Measurements from ENCODE around the gene IQSEC1.

The IQSEC1 gene

DNA sequence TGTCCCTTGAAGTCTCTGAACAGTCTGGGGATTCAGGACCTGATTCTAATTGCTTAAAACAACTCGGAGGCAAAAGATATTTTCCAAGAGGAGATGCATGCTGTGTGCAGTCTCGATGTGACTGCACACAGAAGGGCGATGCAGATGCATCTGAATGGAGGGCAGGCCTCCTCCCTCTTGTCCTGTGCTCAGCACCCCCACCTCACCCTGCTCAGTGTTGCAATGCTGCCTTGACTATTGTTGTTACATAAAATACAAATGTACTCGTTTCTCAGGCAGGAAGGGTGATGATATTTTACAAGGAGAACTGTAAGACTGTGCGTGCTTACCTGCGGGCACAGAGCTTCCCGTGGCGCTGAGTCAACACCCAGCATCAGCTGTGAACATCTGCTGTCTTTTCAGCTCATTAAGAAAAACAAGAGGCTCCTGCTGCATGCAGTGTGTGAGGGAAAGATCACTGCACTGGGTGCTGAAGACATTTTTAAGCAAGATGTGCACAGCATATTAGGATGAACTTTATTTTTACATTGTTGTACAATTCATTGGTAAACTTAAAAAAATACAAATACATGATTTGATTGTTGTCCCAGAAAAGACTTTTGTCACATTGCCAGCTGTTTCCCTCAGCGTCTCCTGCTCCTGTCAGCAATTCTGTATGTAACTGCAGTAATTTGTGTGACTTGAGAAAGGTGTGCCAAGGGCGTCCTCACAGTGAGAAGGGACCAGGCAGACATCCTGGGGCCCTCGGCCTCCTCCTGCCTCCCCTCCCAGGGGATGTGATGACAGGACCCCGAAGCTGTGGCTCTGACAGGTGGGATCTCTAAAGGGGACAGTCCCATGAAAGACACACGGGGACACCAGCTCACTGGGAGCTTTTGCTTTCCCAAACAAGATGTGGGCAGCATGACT is 175.6 kb downstream of the IQSEC1 start:
- TF ChIP-seq EZH2phosphoT487 (conservative IDR thresholded peaks at IDR 0.05; ENCODE audit: low read length) (no peak), CTCF (IDR thresholded peaks at IDR 0.05; ENCODE audit: insufficient read depth, low read length, poor library complexity, severe bottlenecking) (no peak)
- Histone ChIP-seq H3K9ac (ENCODE audit: low read length) (no peak overlapping the region), H2AFZ (ENCODE audit: low read depth, low read length, severe bottlenecking) (no peak overlapping the region), H3K27me3 (ENCODE audit: low read length) (no peaks in the 10 kb centered on the region), H3K36me3 (ENCODE audit: low read length) (no peaks in the 10 kb centered on the region), H3K27ac (ENCODE audit: low read depth, low read length) (no peak overlapping the region), H3K79me2 (ENCODE audit: insufficient read depth, low read length) (no peaks in the 10 kb centered on the region), H3F3A (ENCODE audit: insufficient read depth) (no peaks in the 10 kb centered on the region), H4K20me1 (ENCODE audit: low read depth, low read length) (no peaks in the 10 kb centered on the region), H3K4me2 (ENCODE audit: low read depth, low read length, poor library complexity, severe bottlenecking) (no peak overlapping the region), H3K4me3 (ENCODE audit: insufficient read depth, low read length, poor library complexity, severe bottlenecking) (no peak overlapping the region), H3K9me2 (replicated peaks; ENCODE audit: insufficient read depth, low read length) (no peaks in the 10 kb centered on the region), H3K9me3 (ENCODE audit: insufficient read depth, low read length) (no peaks in the 10 kb centered on the region)

GRCh38 chr3:12896063-12896985 is 176.9 kb downstream of the IQSEC1 start:
- Histone ChIP-seq H3K9me3 (ENCODE audit: insufficient read depth, low read length) (no peaks in the 10 kb centered on the region), H2AFZ (ENCODE audit: low read depth, low read length, severe bottlenecking) (no peak overlapping the region), H3K36me3 (ENCODE audit: low read length) (no peaks in the 10 kb centered on the region), H3K4me3 (ENCODE audit: insufficient read depth, low read length, poor library complexity, severe bottlenecking) (no peak overlapping the region), H3F3A (ENCODE audit: insufficient read depth) (no peaks in the 10 kb centered on the region), H3K27ac (ENCODE audit: low read depth, low read length) (no peak overlapping the region), H3K4me2 (ENCODE audit: low read depth, low read length, poor library complexity, severe bottlenecking) (no peak overlapping the region), H4K20me1 (ENCODE audit: low read depth, low read length) (no peaks in the 10 kb centered on the region), H3K9ac (ENCODE audit: low read length) (no peak overlapping the region), H3K27me3 (ENCODE audit: low read length) (no peaks in the 10 kb centered on the region), H3K79me2 (ENCODE audit: insufficient read depth, low read length) (no peaks in the 10 kb centered on the region), H3K9me2 (replicated peaks; ENCODE audit: insufficient read depth, low read length) (no peaks in the 10 kb centered on the region)
- TF ChIP-seq EZH2phosphoT487 (conservative IDR thresholded peaks at IDR 0.05; ENCODE audit: low read length) (no peak), CTCF (IDR thresholded peaks at IDR 0.05; ENCODE audit: insufficient read depth, low read length, poor library complexity, severe bottlenecking) (no peak)

- H4K20me1 ChIP-seq (ENCODE audit: low read depth, low read length), result no peaks in the 10 kb centered on the region
- no peak overlapping the region for H3K9ac ChIP-seq (ENCODE audit: low read length)
- H3K27ac ChIP-seq (ENCODE audit: low read depth, low read length), result no peak overlapping the region
- H3K36me3 ChIP-seq (ENCODE audit: low read length), result no peaks in the 10 kb centered on the region
- TF ChIP-seq CTCF (IDR thresholded peaks at IDR 0.05; ENCODE audit: insufficient read depth, low read length, poor library complexity, severe bottlenecking) (no peak), EZH2phosphoT487 (conservative IDR thresholded peaks at IDR 0.05; ENCODE audit: low read length) (no peak)
- no peaks in the 10 kb centered on the region for H3K27me3 ChIP-seq (ENCODE audit: low read length)
- H2AFZ ChIP-seq (ENCODE audit: low read depth, low read length, severe bottlenecking), result no peak overlapping the region
- H3F3A ChIP-seq (ENCODE audit: insufficient read depth), result no peaks in the 10 kb centered on the region
- H3K9me2 ChIP-seq (replicated peaks; ENCODE audit: insufficient read depth, low read length), result no peaks in the 10 kb centered on the region
- H3K9me3 ChIP-seq (ENCODE audit: insufficient read depth, low read length), result no peaks in the 10 kb centered on the region
- H3K4me3 ChIP-seq (ENCODE audit: insufficient read depth, low read length, poor library complexity, severe bottlenecking), result no peak overlapping the region
- H3K4me2 ChIP-seq (ENCODE audit: low read depth, low read length, poor library complexity, severe bottlenecking), result no peak overlapping the region
- H3K79me2 ChIP-seq (ENCODE audit: insufficient read depth, low read length), result no peaks in the 10 kb centered on the region
Observed at GRCh38 chr3:12895391-12896062, 177.7 kb downstream of the IQSEC1 start.
